RKO (cell line): Measurements from ENCODE around the gene DNAJC7.
"Not testable (repeated sequence)": the region's sequence is repeated elsewhere in the genome, so short reads cannot be mapped to it uniquely, and the experiment has no call there.

Experiments used
- DNase-seq: peaks from one replicate; pipeline ENCODE4 v3.0.0-alpha.2; 2016; ENCODE audit warnings: low spot score

Gene DNAJC7

GRCh38 chr17:42040818-42041217 is 23.6 kb upstream of the DNAJC7 start:
- DNase-seq: no peak

GRCh38 chr17:42039794-42040763 is 22.8 kb upstream of the DNAJC7 start:
- no peak for DNase-seq

- no peak for DNase-seq
Observed at GRCh38 chr17:42038221-42038973, 21.2 kb upstream of the DNAJC7 start.

GRCh38 chr17:42034059-42034458 is 16.8 kb upstream of the DNAJC7 start:
- DNase-seq: no peak

GRCh38 chr17:42031584-42031983 is 14.3 kb upstream of the DNAJC7 start:
- no peak for DNase-seq

- DNase-seq: no peak
Observed at GRCh38 chr17:42028791-42029127, 11.5 kb upstream of the DNAJC7 start.

- DNase-seq: no peak
Observed at GRCh38 chr17:42027961-42028790, 10.9 kb upstream of the DNAJC7 start.

- DNase-seq: no peak
Observed at GRCh38 chr17:42027590-42027889, 10.3 kb upstream of the DNAJC7 start.

- DNase-seq: no peak
Observed at GRCh38 chr17:42026857-42027589, 9.8 kb upstream of the DNAJC7 start.

- no peak for DNase-seq
Observed at GRCh38 chr17:42025936-42026335, 8.7 kb upstream of the DNAJC7 start.

- DNase-seq: no peak
Observed at GRCh38 chr17:42025191-42025579, 7.9 kb upstream of the DNAJC7 start.

- DNase-seq: no peak
Observed at GRCh38 chr17:42023524-42024349, 6.5 kb upstream of the DNAJC7 start.

GRCh38 chr17:42020845-42021244 is 3.6 kb upstream of the DNAJC7 start:
- DNase-seq: not testable (repeated sequence)

- DNase-seq: peak; percentile 92
Observed at GRCh38 chr17:42019509-42020404, 2.5 kb upstream of the DNAJC7 start, which contains the start of gene NKIRAS2. NKIRAS2 (plus strand) TSS chr17:42020090; CDS start chr17:42021578, 1,488 bp downstream.

- no peak for DNase-seq
Observed at GRCh38 chr17:42018988-42019387, 1.7 kb upstream of the DNAJC7 start.

- DNase-seq: no peak
Observed at GRCh38 chr17:42018339-42018738, 1.1 kb upstream of the DNAJC7 start.

GRCh38 chr17:42017866-42018200 is 594 bp upstream of the DNAJC7 start:
- peak; percentile 84 for DNase-seq

- DNase-seq: peak; percentile 42
Observed at GRCh38 chr17:42016411-42016831, 818 bp downstream of the DNAJC7 start.

GRCh38 chr17:42013740-42014139 is 3.5 kb downstream of the DNAJC7 start:
- not testable (repeated sequence) for DNase-seq

- not testable (repeated sequence) for DNase-seq
Observed at GRCh38 chr17:42012363-42012762, 4.9 kb downstream of the DNAJC7 start.
